Measurements from ENCODE around the gene NRDE2.

- TF ChIP-seq, protein P1, sequence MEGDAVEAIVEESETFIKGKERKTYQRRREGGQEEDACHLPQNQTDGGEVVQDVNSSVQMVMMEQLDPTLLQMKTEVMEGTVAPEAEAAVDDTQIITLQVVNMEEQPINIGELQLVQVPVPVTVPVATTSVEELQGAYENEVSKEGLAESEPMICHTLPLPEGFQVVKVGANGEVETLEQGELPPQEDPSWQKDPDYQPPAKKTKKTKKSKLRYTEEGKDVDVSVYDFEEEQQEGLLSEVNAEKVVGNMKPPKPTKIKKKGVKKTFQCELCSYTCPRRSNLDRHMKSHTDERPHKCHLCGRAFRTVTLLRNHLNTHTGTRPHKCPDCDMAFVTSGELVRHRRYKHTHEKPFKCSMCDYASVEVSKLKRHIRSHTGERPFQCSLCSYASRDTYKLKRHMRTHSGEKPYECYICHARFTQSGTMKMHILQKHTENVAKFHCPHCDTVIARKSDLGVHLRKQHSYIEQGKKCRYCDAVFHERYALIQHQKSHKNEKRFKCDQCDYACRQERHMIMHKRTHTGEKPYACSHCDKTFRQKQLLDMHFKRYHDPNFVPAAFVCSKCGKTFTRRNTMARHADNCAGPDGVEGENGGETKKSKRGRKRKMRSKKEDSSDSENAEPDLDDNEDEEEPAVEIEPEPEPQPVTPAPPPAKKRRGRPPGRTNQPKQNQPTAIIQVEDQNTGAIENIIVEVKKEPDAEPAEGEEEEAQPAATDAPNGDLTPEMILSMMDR (IDR thresholded peaks at IDR 0.05; ENCODE audit: insufficient read depth, low read depth, low read length): no peak
- TF ChIP-seq EZH2 (IDR thresholded peaks at IDR 0.05; ENCODE audit: insufficient read depth, low read length): no peak
Observed at GRCh38 chr14:90336985-90337384, 5.2 kb upstream of the NRDE2 start.

Data from astrocyte (in vitro differentiated cells and primary cell).